ENCODE measurements around the gene KIF19.

DNA sequence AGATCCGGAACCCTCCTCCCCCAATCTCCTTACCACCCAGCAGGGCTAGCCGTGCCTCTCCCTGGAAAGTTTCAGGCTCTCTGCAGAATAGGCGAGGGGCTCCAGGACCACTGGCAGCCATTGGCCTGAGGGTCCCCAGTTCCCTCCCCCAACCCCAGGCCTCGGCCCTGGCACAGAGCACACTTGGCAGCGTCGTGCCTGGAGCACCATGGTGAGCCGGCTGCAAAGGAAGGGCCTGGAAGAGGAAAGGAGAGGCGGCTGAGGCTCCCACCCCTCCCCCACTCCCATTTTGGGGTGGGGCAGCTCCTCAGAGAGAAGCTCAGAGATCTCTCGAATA, 36.0 kb downstream of the KIF19 start:
- TF ChIP-seq, protein P1, sequence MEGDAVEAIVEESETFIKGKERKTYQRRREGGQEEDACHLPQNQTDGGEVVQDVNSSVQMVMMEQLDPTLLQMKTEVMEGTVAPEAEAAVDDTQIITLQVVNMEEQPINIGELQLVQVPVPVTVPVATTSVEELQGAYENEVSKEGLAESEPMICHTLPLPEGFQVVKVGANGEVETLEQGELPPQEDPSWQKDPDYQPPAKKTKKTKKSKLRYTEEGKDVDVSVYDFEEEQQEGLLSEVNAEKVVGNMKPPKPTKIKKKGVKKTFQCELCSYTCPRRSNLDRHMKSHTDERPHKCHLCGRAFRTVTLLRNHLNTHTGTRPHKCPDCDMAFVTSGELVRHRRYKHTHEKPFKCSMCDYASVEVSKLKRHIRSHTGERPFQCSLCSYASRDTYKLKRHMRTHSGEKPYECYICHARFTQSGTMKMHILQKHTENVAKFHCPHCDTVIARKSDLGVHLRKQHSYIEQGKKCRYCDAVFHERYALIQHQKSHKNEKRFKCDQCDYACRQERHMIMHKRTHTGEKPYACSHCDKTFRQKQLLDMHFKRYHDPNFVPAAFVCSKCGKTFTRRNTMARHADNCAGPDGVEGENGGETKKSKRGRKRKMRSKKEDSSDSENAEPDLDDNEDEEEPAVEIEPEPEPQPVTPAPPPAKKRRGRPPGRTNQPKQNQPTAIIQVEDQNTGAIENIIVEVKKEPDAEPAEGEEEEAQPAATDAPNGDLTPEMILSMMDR (IDR thresholded peaks at IDR 0.05), result no peak
- TF ChIP-seq EP300 (IDR thresholded peaks at IDR 0.05), result no peak
- no peak for TF ChIP-seq POLR2A (IDR thresholded peaks at IDR 0.05)

All from stomach (tissue), 4 donors.